IMR-90 (cell line): ENCODE measurements around the gene NAP1L1. TPM values are rescaled to one million over a fixed set of nuclear protein-coding genes. Genes with fewer than 3 reads are reported as not detected.
A peak's percentile ranks its signal among the peaks of the same experiment; 100 is the strongest.

Experiments
- ATAC-seq: fragments of 200-7000 bp; cut with Tn5 transposase; 2 replicates; pipeline ENCODE4 v1.9.1; 2020; ENCODE audit warnings: low read depth, mild to moderate bottlenecking, moderate library complexity
- BruUV-seq: library from RNA; stranded (reverse); fragments of 400-500 nt; replicated peaks from 2 replicates; lab custom pipeline; 2021; lab: Mats Ljungman, UMichigan
- CTCF ChIA-PET: fragments of 300-600 bp; formaldehyde crosslinking; extraction: SDS; loops from one replicate; lab custom pipeline; 2021; ENCODE audit warnings: antibody characterized with exemption; lab: Yijun Ruan, JAX
- POLR2A ChIA-PET: fragments of 300-600 bp; sonication (Branson Sonifier 250); formaldehyde crosslinking; loops from one replicate; lab custom pipeline; 2022; ENCODE audit warnings: antibody characterized with exemption; ENCODE audit not compliant: unreplicated experiment; lab: Charles Lee
- DNase-seq: peaks from one replicate; pipeline ENCODE4 v3.0.0; 2013
- H2AFZ ChIP-seq: replicated peaks from 2 replicates; pipeline ENCODE3; 2013; ENCODE audit warnings: low read length, mild to moderate bottlenecking; ENCODE audit not compliant: poor library complexity
- H2AK5ac ChIP-seq: 2 replicates; pipeline ENCODE4 v1.6.1; 2013; ENCODE audit warnings: low read depth, low read length, inconsistent platforms
- H2AK9ac ChIP-seq: replicated peaks from 2 replicates; pipeline ENCODE3; 2013; ENCODE audit warnings: mild to moderate bottlenecking, low read depth, low read length, moderate library complexity; ENCODE audit not compliant: poor library complexity
- H2BK120ac ChIP-seq: 2 replicates; pipeline ENCODE4 v1.6.1; 2013; ENCODE audit warnings: low read depth, low read length, inconsistent platforms
- H2BK15ac ChIP-seq: 3 replicates; pipeline ENCODE4 v1.6.1; 2013; ENCODE audit warnings: low read depth, low read length, inconsistent platforms
- H2BK20ac ChIP-seq: 2 replicates; pipeline ENCODE4 v1.6.1; 2013; ENCODE audit warnings: low read depth, mild to moderate bottlenecking, inconsistent platforms, low read length, moderate library complexity
- H2BK5ac ChIP-seq: 2 replicates; pipeline ENCODE4 v1.6.1; 2013; ENCODE audit warnings: mild to moderate bottlenecking, low read depth, low read length, inconsistent platforms; ENCODE audit not compliant: poor library complexity, severe bottlenecking
- H3K14ac ChIP-seq: replicated peaks from 2 replicates; pipeline ENCODE4 v1.6.1; 2013; ENCODE audit warnings: low read depth, low read length, inconsistent platforms
- H3K18ac ChIP-seq: 2 replicates; pipeline ENCODE4 v1.6.1; 2013; ENCODE audit warnings: low read depth, low read length, control low read depth
- H3K23ac ChIP-seq: 2 replicates; pipeline ENCODE4 v1.6.1; 2013; ENCODE audit warnings: low read depth, low read length, inconsistent platforms
- H3K27ac ChIP-seq: 2 replicates; pipeline ENCODE4 v1.5.1; 2013; ENCODE audit warnings: mild to moderate bottlenecking, control low read depth, low read length; ENCODE audit not compliant: insufficient read depth
- H3K27me3 ChIP-seq: 2 replicates; pipeline ENCODE4 v1.6.1; 2013; ENCODE audit warnings: low read length; ENCODE audit not compliant: control insufficient read depth, insufficient read depth
- H3K36me3 ChIP-seq: 2 replicates; pipeline ENCODE4 v1.6.1; 2013; ENCODE audit warnings: low read length, mixed read lengths; ENCODE audit not compliant: control insufficient read depth, insufficient read depth
- H3K4ac ChIP-seq: 2 replicates; pipeline ENCODE4 v1.6.1; 2013; ENCODE audit warnings: low read depth, low read length, inconsistent platforms
- H3K4me1 ChIP-seq: 2 replicates; pipeline ENCODE4 v1.6.1; 2013; ENCODE audit warnings: low read length, mixed read lengths; ENCODE audit not compliant: control insufficient read depth, insufficient read depth
- H3K4me2 ChIP-seq: 2 replicates; pipeline ENCODE4 v1.6.1; 2013; ENCODE audit warnings: low read depth, mild to moderate bottlenecking, control low read depth, low read length, moderate library complexity
- H3K4me3 ChIP-seq: 2 replicates; pipeline ENCODE4 v1.5.1; 2013; ENCODE audit warnings: low read depth, mild to moderate bottlenecking, control low read depth, low read length, moderate library complexity; ENCODE audit not compliant: insufficient read depth
- H3K56ac ChIP-seq: 2 replicates; pipeline ENCODE4 v1.6.1; 2013; ENCODE audit warnings: low read length, inconsistent platforms; ENCODE audit not compliant: insufficient read depth; ENCODE audit errors: extremely low read depth
- H3K79me1 ChIP-seq, 2 experiments: 2 replicates each; pipeline ENCODE4 v1.6.1; 2013; ENCODE audit warnings: low read length in 2 of 2, inconsistent platforms in 1 of 2, low read depth in 1 of 2
- H3K9ac ChIP-seq: 2 replicates; pipeline ENCODE4 v1.6.1; 2013; ENCODE audit warnings: low read depth, low read length, control low read depth
- H3K9me1 ChIP-seq: 2 replicates; pipeline ENCODE4 v1.6.1; 2013; ENCODE audit warnings: low read length, inconsistent platforms; ENCODE audit not compliant: insufficient read depth
- H3K9me3 ChIP-seq: 2 replicates; pipeline ENCODE4 v1.6.1; 2013; ENCODE audit warnings: low read length; ENCODE audit not compliant: control insufficient read depth, insufficient read depth
- H4K20me1 ChIP-seq: 2 replicates; pipeline ENCODE4 v1.6.1; 2013; ENCODE audit warnings: low read length, inconsistent platforms; ENCODE audit not compliant: insufficient read depth
- H4K5ac ChIP-seq: 2 replicates; pipeline ENCODE4 v1.6.1; 2013; ENCODE audit warnings: mild to moderate bottlenecking, low read depth, low read length, control low read depth
- H4K8ac ChIP-seq, 2 experiments: 2 replicates each; pipeline ENCODE4 v1.6.1; 2013; ENCODE audit warnings: low read depth in 2 of 2, low read length in 2 of 2, control low read depth in 1 of 2, inconsistent platforms in 1 of 2
- H4K91ac ChIP-seq: 2 replicates; pipeline ENCODE4 v1.6.1; 2013; ENCODE audit warnings: low read depth, low read length, inconsistent platforms; ENCODE audit not compliant: insufficient read depth
- CHD1 ChIP-seq: IDR thresholded peaks from 2 replicates; pipeline ENCODE4 v1.6.1; 2012; ENCODE audit warnings: low read depth, low read length, improper control_type of control experiment
- FOS ChIP-seq: fragments of 150-350 bp; IDR thresholded peaks from 2 replicates; pipeline ENCODE4 v1.6.1; 2016; ENCODE audit warnings: low read depth, low read length
- MAFK ChIP-seq: IDR thresholded peaks from 2 replicates; pipeline ENCODE4 v1.6.1; 2012; ENCODE audit warnings: low read depth, low read length, improper control_type of control experiment
- MAZ ChIP-seq: IDR thresholded peaks from 2 replicates; pipeline ENCODE4 v1.6.1; 2012; ENCODE audit warnings: low read depth, mild to moderate bottlenecking, low read length, improper control_type of control experiment, moderate library complexity, borderline replicate concordance
- RCOR1 ChIP-seq: IDR thresholded peaks from 2 replicates; pipeline ENCODE4 v1.6.1; 2012; ENCODE audit warnings: mild to moderate bottlenecking, low read length, improper control_type of control experiment; ENCODE audit not compliant: insufficient replicate concordance
- WGBS, 2 experiments: methylation state at CpG; one replicate each; pipeline versions ENCODE4 v1.1.5 to v1.1.7; 2013; ENCODE audit warnings: missing lambda C conversion rate in 2 of 2; ENCODE audit not compliant: insufficient read length in 1 of 2; ENCODE audit errors: extremely low coverage in 2 of 2; 5-methylcytosine and 5-hydroxymethylcytosine counted together
- dilution Hi-C: fragments of 300-500 bp; cut with HindIII; formaldehyde crosslinking; loops from one replicate; pipeline ENCODE4 v1.14.3; 2018; ENCODE audit warnings: low sequenced_read_pairs; ENCODE audit not compliant: unreplicated experiment
- in situ Hi-C: fragments of 300-500 bp; cut with MboI; formaldehyde crosslinking; loops from 3 replicates; pipeline ENCODE4 v1.14.3; 2019; ENCODE audit warnings: low sequenced_read_pairs, inconsistent platforms, mixed read lengths
- intact Hi-C: fragments of 100-400 bp; cut with micrococcal nuclease; formaldehyde crosslinking; loops from 2 replicates; pipeline ENCODE4 v1.10.0; 2022
- polyA plus RNA-seq, 3 experiments: library from polyadenylated mRNA; depleted of rRNA; stranded (reverse); fragments of >200 nt; gene quantifications; 2 replicates each; pipeline ENCODE4 v1.2.3, GENCODE V29; 2012; ENCODE audit warnings: low replicate concordance in 1 of 3
- total RNA-seq: library from RNA; depleted of rRNA; stranded (reverse); fragments of >200 nt; gene quantifications from 2 replicates; pipeline ENCODE4 v1.2.3, GENCODE V29; 2012
- TF ChIP-seq, protein P1 (sequence below): fragments of 150-350 bp; IDR thresholded peaks from 2 replicates; pipeline ENCODE4 v1.6.1; 2016; ENCODE audit warnings: low read depth, mild to moderate bottlenecking, low read length, moderate library complexity, borderline replicate concordance

NAP1L1 gene
- total and polyA plus RNA-seq, 2 of the 4 experiments (the other 2 are of a cell fraction), result 86.4 to 200 TPM

GRCh38 chr12:75994069-75994740 is 90.3 kb downstream of the NAP1L1 start:
- no peaks in the 10 kb centered on the region for H3K27me3 ChIP-seq
- no peak overlapping the region for H2AFZ ChIP-seq
- DNase-seq, result no peak
- H3K9me1 ChIP-seq, result no peaks in the 10 kb centered on the region; the same call in 1 of the 2 replicates
- H4K20me1 ChIP-seq, result no peaks in the 10 kb centered on the region
- H3K4me1 ChIP-seq, result peaks cover 6% of the 10 kb centered on the region
- H2BK20ac ChIP-seq, result peak overlapping the region; percentile 81
- ChIA-PET CTCF (no interaction called here), POLR2A (no interaction called here)
- H2BK5ac ChIP-seq, result no peak overlapping the region
- no peak overlapping the region for H3K4me3 ChIP-seq
- H4K5ac ChIP-seq, result no peak overlapping the region
- peak overlapping the region; percentile 61; the same call in 1 of the 2 replicates for H4K91ac ChIP-seq
- H3K18ac ChIP-seq, result no peak overlapping the region
- H2BK15ac ChIP-seq, result peak overlapping the region; percentile 74; the same call in 1 of the 3 replicates
- dilution Hi-C loops (no loop called here), intact Hi-C loops (no loop called here), in situ Hi-C loops (no loop called here)
- H2AK9ac ChIP-seq, result no peak overlapping the region
- no CpG with 5 or more reads among the region's 4 CpGs for WGBS, 2 experiments
- no peaks in the 10 kb centered on the region for H3K36me3 ChIP-seq
- no peak overlapping the region for H2AK5ac ChIP-seq
- no peak overlapping the region for H3K27ac ChIP-seq
- H4K8ac ChIP-seq, result peak overlapping the region in 1 of 2 experiments; percentile 55; a peak in 2 of 4 replicates
- peak overlapping the region; percentile 51; the same call in 1 of the 2 replicates for H3K4ac ChIP-seq
- no peak overlapping the region for H3K9ac ChIP-seq
- BruUV-seq, result no TSS peak
- no peak overlapping the region for H3K4me2 ChIP-seq
- peak overlapping the region; percentile 61; the same call in 1 of the 2 replicates for H3K14ac ChIP-seq
- H3K79me1 ChIP-seq, result no peaks in the 10 kb centered on the region
- H3K23ac ChIP-seq, result peak overlapping the region; percentile 86
- no peaks in the 10 kb centered on the region for H3K9me3 ChIP-seq
- TF ChIP-seq, protein P1, sequence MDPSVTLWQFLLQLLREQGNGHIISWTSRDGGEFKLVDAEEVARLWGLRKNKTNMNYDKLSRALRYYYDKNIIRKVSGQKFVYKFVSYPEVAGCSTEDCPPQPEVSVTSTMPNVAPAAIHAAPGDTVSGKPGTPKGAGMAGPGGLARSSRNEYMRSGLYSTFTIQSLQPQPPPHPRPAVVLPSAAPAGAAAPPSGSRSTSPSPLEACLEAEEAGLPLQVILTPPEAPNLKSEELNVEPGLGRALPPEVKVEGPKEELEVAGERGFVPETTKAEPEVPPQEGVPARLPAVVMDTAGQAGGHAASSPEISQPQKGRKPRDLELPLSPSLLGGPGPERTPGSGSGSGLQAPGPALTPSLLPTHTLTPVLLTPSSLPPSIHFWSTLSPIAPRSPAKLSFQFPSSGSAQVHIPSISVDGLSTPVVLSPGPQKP, result no peak
- TF ChIP-seq CHD1, result no peak
- no peak for TF ChIP-seq RCOR1
- no peak for TF ChIP-seq MAFK
- no peak for TF ChIP-seq MAZ
- no peak for TF ChIP-seq FOS
- peak overlapping the region; percentile 68 for H2BK120ac ChIP-seq
- H3K56ac ChIP-seq, result no peak overlapping the region
- no peak for ATAC-seq
